ENCODE measurements around the gene IGF2. TPM values are rescaled to one million over a fixed set of nuclear protein-coding genes. Genes with fewer than 3 reads are reported as not detected.

Gene IGF2
- total and polyA plus RNA-seq, 10 of the 15 experiments (the other 5 are each of a cell fraction or from before 2014, with no cell fraction given): 0.41 TPM; not detected in 9

- H3K4me2 ChIP-seq (ENCODE audit: control insufficient read depth, insufficient read depth): no peak overlapping the region
- intact Hi-C loops (cut with micrococcal nuclease; ENCODE audit: unreplicated experiment) (no loop called here), in situ Hi-C loops (cut with MboI) (no loop called here)
- 9% methylated on average over 17 of the region's 18 CpGs for WGBS (ENCODE audit: insufficient coverage, insufficient replicate concordance, low lambda C conversion rate, missing lambda C conversion rate)
- no peak overlapping the region for H3K4me3 ChIP-seq
- H3K9me3 ChIP-seq (replicated peaks; ENCODE audit: control insufficient read depth, insufficient read depth, low read length): no peaks in the 10 kb centered on the region
- no peaks in the 10 kb centered on the region for H3K4me1 ChIP-seq (ENCODE audit: control insufficient read depth, insufficient read depth, low read length)
- DNase-seq (ENCODE audit: low read depth, low spot score) (no peak), ATAC-seq (no peak), FAIRE-seq (no peak)
- no peak overlapping the region for H2AFZ ChIP-seq (ENCODE audit: control insufficient read depth, low read depth, low read length)
- H3K27me3 ChIP-seq (replicated peaks in 1 of 2; ENCODE audit: control insufficient read depth in 2 of 2, insufficient read depth in 2 of 2, low read length in 1 of 2): peaks cover 2 to 8% of the 10 kb centered on the region in 2 experiments; a peak in 3 of 4 replicates
- ChIA-PET CTCF (no interaction called here), SMC1A (ENCODE audit: uncharacterized antibody, unreplicated experiment) (no interaction called here), POLR2A (no interaction called here), RAD21 (ENCODE audit: unreplicated experiment) (no interaction called here)
- H3K9ac ChIP-seq (ENCODE audit: control insufficient read depth, insufficient read depth, low read length): no peak overlapping the region
- H3K79me2 ChIP-seq (ENCODE audit: control insufficient read depth, insufficient read depth, low read length): no peaks in the 10 kb centered on the region
- BruUV-seq (replicated peaks): no TSS peak
- H4K20me1 ChIP-seq (ENCODE audit: control insufficient read depth, insufficient read depth): no peaks in the 10 kb centered on the region
- no peaks in the 10 kb centered on the region for H3K36me3 ChIP-seq (ENCODE audit: control insufficient read depth in 2 of 2, insufficient read depth in 2 of 2, low read length in 1 of 2)
- TF ChIP-seq ZZZ3 (IDR thresholded peaks at IDR 0.05; ENCODE audit: control insufficient read depth, insufficient read length, low read depth) (no peak), MEF2B (IDR thresholded peaks at IDR 0.05; ENCODE audit: partially characterized antibody, poor library complexity, severe bottlenecking) (no peak), CBX5 (IDR thresholded peaks at IDR 0.05; ENCODE audit: low read depth) (no peak), ETV6 (conservative IDR thresholded peaks at IDR 0.05 in 1 of 2, IDR thresholded peaks at IDR 0.05 in 1 of 2; ENCODE audit: borderline replicate concordance in 1 of 2, low read depth in 1 of 2) (no peak), ZNF384 (IDR thresholded peaks at IDR 0.05; ENCODE audit: borderline replicate concordance, low read depth, low read length) (no peak), ZNF217 (IDR thresholded peaks at IDR 0.05) (no peak), CREB1 (IDR thresholded peaks at IDR 0.05; ENCODE audit: low read depth) (no peak)
- no peak overlapping the region for H3K27ac ChIP-seq (ENCODE audit: control insufficient read depth, insufficient read depth)
Observed at GRCh38 chr11:2144544-2145248, 5.5 kb upstream of the IGF2 start.

All from GM12878 (cell line).